Nephron progenitor cell (in vitro differentiated cells): ENCODE measurements around the gene HOXD8.

Source experiments
- DNase-seq: peaks from one replicate; pipeline ENCODE4 v3.0.0; 2021
- H3K27ac Mint-ChIP-seq: 2 replicates; pipeline ENCODE4 v1.8.0; 2021; ENCODE audit warnings: mild to moderate bottlenecking, moderate library complexity, mixed read lengths
- H3K27me3 Mint-ChIP-seq: 2 replicates; pipeline ENCODE4 v1.8.0; 2021; ENCODE audit warnings: mild to moderate bottlenecking, low read depth, mixed read lengths; ENCODE audit not compliant: poor library complexity
- H3K36me3 Mint-ChIP-seq: 2 replicates; pipeline ENCODE4 v1.8.0; 2021; ENCODE audit warnings: low read depth, mixed read lengths
- H3K4me1 Mint-ChIP-seq: 2 replicates; pipeline ENCODE4 v1.8.0; 2021; ENCODE audit warnings: mixed read lengths
- H3K4me3 Mint-ChIP-seq: 2 replicates; pipeline ENCODE4 v1.8.0; 2021; ENCODE audit warnings: mild to moderate bottlenecking, moderate library complexity, mixed read lengths
- H3K9me3 Mint-ChIP-seq: 2 replicates; pipeline ENCODE4 v1.8.0; 2021; ENCODE audit warnings: mild to moderate bottlenecking, moderate library complexity, mixed read lengths
- CTCF ChIP-seq: fragments of 200-600 bp; sonication (generic); IDR thresholded peaks from 2 replicates; pipeline ENCODE4 v1.5.0; 2021; ENCODE audit warnings: antibody characterized with exemption

HOXD8 gene

GRCh38 chr2:176090862-176091261 lies 38.6 kb upstream of the HOXD8 start:
- Mint-ChIP-seq H3K36me3 (no peaks in the 10 kb centered on the region), H3K9me3 (peaks cover 13% of the 10 kb centered on the region), H3K4me1 (peaks cover 22% of the 10 kb centered on the region), H3K4me3 (no peak overlapping the region), H3K27ac (no peak overlapping the region), H3K27me3 (peaks cover 95% of the 10 kb centered on the region)
- no peak for DNase-seq
- TF ChIP-seq CTCF = no peak

- Mint-ChIP-seq H3K4me3 (peak overlapping the region; percentile 73), H3K9me3 (peaks cover 13% of the 10 kb centered on the region), H3K27me3 (peaks cover 95% of the 10 kb centered on the region), H3K27ac (no peak overlapping the region), H3K36me3 (no peaks in the 10 kb centered on the region), H3K4me1 (peaks cover 24% of the 10 kb centered on the region)
- TF ChIP-seq CTCF = no peak
- no peak for DNase-seq
Observed at GRCh38 chr2:176091329-176092258, 37.9 kb upstream of the HOXD8 start.

GRCh38 chr2:176092270-176093144 lies 37.0 kb upstream of the HOXD8 start, which contains the start of gene HOXD13:
Gene HOXD13, plus strand, starts transcription at chr2:176092721. Its CDS starts 170 bp downstream, at chr2:176092891.
- Mint-ChIP-seq H3K27ac (no peak within 1 kb of the TSS), H3K27me3 (peaks cover 95% of the 10 kb centered on the region), H3K4me1 (peaks cover 30% of the 10 kb centered on the region), H3K4me3 (peak within 1 kb of the TSS; percentile 73), H3K36me3 (no peaks in the 10 kb centered on the region), H3K9me3 (peaks cover 6% of the 10 kb centered on the region)
- TF ChIP-seq CTCF = no peak
- DNase-seq = peak; percentile 72

- Mint-ChIP-seq H3K36me3 (no peaks in the 10 kb centered on the region), H3K27ac (no peak overlapping the region), H3K9me3 (peaks cover 6% of the 10 kb centered on the region), H3K4me1 (peaks cover 33% of the 10 kb centered on the region), H3K4me3 (peak overlapping the region; percentile 68), H3K27me3 (peaks cover 95% of the 10 kb centered on the region)
- no peak for TF ChIP-seq CTCF
- peak; percentile 48 for DNase-seq
Observed at GRCh38 chr2:176093145-176093897, 36.2 kb upstream of the HOXD8 start.

- no peaks in the 10 kb centered on the region for H3K36me3 Mint-ChIP-seq
- peak overlapping the region; percentile 68 for H3K4me3 Mint-ChIP-seq
- no peak for TF ChIP-seq CTCF
- DNase-seq = no peak
- H3K27me3 Mint-ChIP-seq = peaks cover 95% of the 10 kb centered on the region
- peaks cover 6% of the 10 kb centered on the region for H3K9me3 Mint-ChIP-seq
- H3K27ac Mint-ChIP-seq = no peak overlapping the region
- H3K4me1 Mint-ChIP-seq = peaks cover 37% of the 10 kb centered on the region
Observed at GRCh38 chr2:176093898-176094249, 35.6 kb upstream of the HOXD8 start.
